WTC11 (cell line): Measurements from ENCODE around the gene CCL4. TPM values are rescaled to one million over a fixed set of nuclear protein-coding genes. Genes with fewer than 3 reads are reported as not detected.
"Not testable (repeated sequence)": the region's sequence is repeated elsewhere in the genome, so short reads cannot be mapped to it uniquely, and the experiment has no call there.

ENCODE experiments used
- ATAC-seq: fragments of 200-7000 bp; cut with Tn5 transposase; 2 replicates; pipeline ENCODE4 v1.10.0; 2021; ENCODE audit warnings: mild to moderate bottlenecking, moderate library complexity
- CTCF ChIA-PET: fragments of 300-600 bp; sonication (Branson Sonifier 250); formaldehyde crosslinking; loops from one replicate; lab custom pipeline; 2021; ENCODE audit warnings: antibody characterized with exemption; lab: Charles Lee
- POLR2A ChIA-PET: fragments of 350-600 bp; sonication (Branson Sonifier 250); formaldehyde crosslinking; loops from one replicate; lab custom pipeline; 2021; ENCODE audit warnings: antibody characterized with exemption; lab: Charles Lee
- DNase-seq: peaks from one replicate; pipeline ENCODE4 v3.0.0; 2021; ENCODE audit warnings: low spot score
- H3K27ac Mint-ChIP-seq: 2 replicates; pipeline ENCODE4 v1.8.0; 2021; ENCODE audit warnings: mixed read lengths
- H3K27me3 Mint-ChIP-seq: 2 replicates; pipeline ENCODE4 v1.8.0; 2021; ENCODE audit warnings: low read depth, mild to moderate bottlenecking, moderate library complexity, mixed read lengths
- H3K36me3 Mint-ChIP-seq: 2 replicates; pipeline ENCODE4 v1.8.0; 2021; ENCODE audit warnings: mixed read lengths
- H3K4me1 Mint-ChIP-seq: 2 replicates; pipeline ENCODE4 v1.8.0; 2022; ENCODE audit warnings: mixed read lengths
- H3K4me3 Mint-ChIP-seq: 2 replicates; pipeline ENCODE4 v1.8.0; 2021; ENCODE audit warnings: mild to moderate bottlenecking, moderate library complexity, mixed read lengths
- H3K9me3 Mint-ChIP-seq: 2 replicates; pipeline ENCODE4 v1.8.0; 2021; ENCODE audit warnings: mixed read lengths
- ATF2 ChIP-seq: sonication (generic); formaldehyde crosslinking; IDR thresholded peaks from 2 replicates; pipeline ENCODE4 v1.8.1; 2022; ENCODE audit warnings: low read depth, missing genetic modification reagents, borderline replicate concordance
- CREM ChIP-seq: sonication (generic); formaldehyde crosslinking; IDR thresholded peaks from 2 replicates; pipeline ENCODE4 v1.8.1; 2022; ENCODE audit warnings: mild to moderate bottlenecking, missing genetic modification reagents, moderate library complexity
- ELF4 ChIP-seq: sonication (generic); formaldehyde crosslinking; IDR thresholded peaks from 2 replicates; pipeline ENCODE4 v1.8.1; 2022; ENCODE audit warnings: low read depth, mild to moderate bottlenecking, moderate library complexity, missing genetic modification reagents
- EMX1 ChIP-seq: fragments of 250-450 bp; sonication (Bioruptor Pico); IDR thresholded peaks from 2 replicates; pipeline ENCODE4 v1.8.0; 2021; ENCODE audit warnings: mild to moderate bottlenecking
- ETV6 ChIP-seq: sonication (generic); formaldehyde crosslinking; IDR thresholded peaks from 2 replicates; pipeline ENCODE4 v1.8.1; 2022; ENCODE audit warnings: mild to moderate bottlenecking, missing genetic modification reagents
- FOXJ3 ChIP-seq: sonication (generic); formaldehyde crosslinking; IDR thresholded peaks from 2 replicates; pipeline ENCODE4 v1.9.0; 2021; ENCODE audit warnings: missing genetic modification reagents, mild to moderate bottlenecking, borderline replicate concordance
- FOXK1 ChIP-seq: sonication (generic); formaldehyde crosslinking; IDR thresholded peaks from 2 replicates; pipeline ENCODE4 v1.8.0; 2022; ENCODE audit warnings: mild to moderate bottlenecking, moderate library complexity, missing genetic modification reagents
- FOXP4 ChIP-seq: sonication (generic); formaldehyde crosslinking; IDR thresholded peaks from 2 replicates; pipeline ENCODE4 v1.8.0; 2022; ENCODE audit warnings: mild to moderate bottlenecking, missing genetic modification reagents
- IRF2 ChIP-seq: sonication (generic); formaldehyde crosslinking; IDR thresholded peaks from 2 replicates; pipeline ENCODE4 v1.8.0; 2022; ENCODE audit warnings: low read depth, missing genetic modification reagents, borderline replicate concordance
- MAX ChIP-seq: sonication (generic); formaldehyde crosslinking; IDR thresholded peaks from 2 replicates; pipeline ENCODE4 v1.8.0; 2022; ENCODE audit warnings: mild to moderate bottlenecking, missing genetic modification reagents
- NR1H2 ChIP-seq: sonication (generic); formaldehyde crosslinking; IDR thresholded peaks from 2 replicates; pipeline ENCODE4 v1.9.0; 2021; ENCODE audit warnings: mild to moderate bottlenecking, moderate library complexity, missing genetic modification reagents
- OVOL2 ChIP-seq: fragments of 250-450 bp; sonication (Bioruptor Pico); IDR thresholded peaks from 2 replicates; pipeline ENCODE4 v1.9.0; 2021; ENCODE audit warnings: mild to moderate bottlenecking, borderline replicate concordance
- PREB ChIP-seq: sonication (generic); formaldehyde crosslinking; IDR thresholded peaks from 2 replicates; pipeline ENCODE4 v1.8.1; 2022; ENCODE audit warnings: mild to moderate bottlenecking, missing genetic modification reagents, moderate library complexity, borderline replicate concordance
- SOX15 ChIP-seq: fragments of 250-450 bp; sonication (Bioruptor Pico); IDR thresholded peaks from 2 replicates; pipeline ENCODE4 v1.9.0; 2021; ENCODE audit warnings: mild to moderate bottlenecking
- SP1 ChIP-seq: sonication (generic); formaldehyde crosslinking; conservative IDR thresholded peaks from 2 replicates; pipeline ENCODE4 v1.8.1; 2022; ENCODE audit warnings: missing genetic modification reagents
- TCF7 ChIP-seq: sonication (generic); formaldehyde crosslinking; IDR thresholded peaks from 2 replicates; pipeline ENCODE4 v1.8.0; 2022; ENCODE audit warnings: mild to moderate bottlenecking, low read depth, missing genetic modification reagents, moderate library complexity
- TEAD1 ChIP-seq: sonication (generic); formaldehyde crosslinking; IDR thresholded peaks from 2 replicates; pipeline ENCODE4 v1.8.0; 2022; ENCODE audit warnings: mild to moderate bottlenecking, missing genetic modification reagents
- USF1 ChIP-seq: sonication (generic); formaldehyde crosslinking; IDR thresholded peaks from 2 replicates; pipeline ENCODE4 v1.8.0; 2022; ENCODE audit warnings: mild to moderate bottlenecking, missing genetic modification reagents
- ZMAT4 ChIP-seq: fragments of 250-450 bp; sonication (Bioruptor Pico); IDR thresholded peaks from 2 replicates; pipeline ENCODE4 v1.9.0; 2021; ENCODE audit warnings: mild to moderate bottlenecking
- ZNF138 ChIP-seq: sonication (generic); formaldehyde crosslinking; conservative IDR thresholded peaks from 2 replicates; pipeline ENCODE4 v1.8.1; 2022; ENCODE audit warnings: mild to moderate bottlenecking, moderate library complexity, missing genetic modification reagents
- ZNF219 ChIP-seq: sonication (generic); formaldehyde crosslinking; IDR thresholded peaks from 2 replicates; pipeline ENCODE4 v1.8.0; 2023; ENCODE audit warnings: missing genetic modification reagents, mild to moderate bottlenecking, borderline replicate concordance
- ZNF232 ChIP-seq: sonication (generic); formaldehyde crosslinking; IDR thresholded peaks from 2 replicates; pipeline ENCODE4 v1.8.0; 2022; ENCODE audit warnings: mild to moderate bottlenecking, missing genetic modification reagents
- ZNF317 ChIP-seq: sonication (generic); formaldehyde crosslinking; IDR thresholded peaks from 2 replicates; pipeline ENCODE4 v1.8.1; 2023; ENCODE audit warnings: low read depth, mild to moderate bottlenecking, moderate library complexity, missing genetic modification reagents, borderline replicate concordance
- ZNF423 ChIP-seq: fragments of 250-450 bp; sonication (Bioruptor Pico); IDR thresholded peaks from 2 replicates; pipeline ENCODE4 v2.1.2; 2022; ENCODE audit warnings: mild to moderate bottlenecking, moderate library complexity
- ZNF512 ChIP-seq: sonication (generic); formaldehyde crosslinking; IDR thresholded peaks from 2 replicates; pipeline ENCODE4 v1.8.1; 2022; ENCODE audit warnings: missing genetic modification reagents, borderline replicate concordance
- ZSCAN18 ChIP-seq: fragments of 250-450 bp; sonication (Bioruptor Pico); IDR thresholded peaks from 2 replicates; pipeline ENCODE4 v2.1.2; 2022; ENCODE audit warnings: mild to moderate bottlenecking, moderate library complexity
- total RNA-seq: library from RNA; stranded (reverse); gene quantifications from 3 replicates; pipeline ENCODE4 v1.2.3, GENCODE V29; 2021

The CCL4 gene
- total RNA-seq, 1 experiment from 2014 or later: 0.48 TPM

- H3K27ac Mint-ChIP-seq: no peak overlapping the region
- DNase-seq (no peak), ATAC-seq (no peak)
- no peak overlapping the region for H3K4me3 Mint-ChIP-seq
- H3K9me3 Mint-ChIP-seq: no peaks in the 10 kb centered on the region
- no peaks in the 10 kb centered on the region; the same call in 1 of the 2 replicates for H3K27me3 Mint-ChIP-seq
- no peaks in the 10 kb centered on the region for H3K36me3 Mint-ChIP-seq
- ChIA-PET POLR2A (no interaction called here), CTCF (interaction anchor here (1.3 to 3.2 kb wide), 2 partner anchors 20 to 123 kb away, joined by 3 to 11 read pairs; no protein-coding TSS in a partner anchor)
- H3K4me1 Mint-ChIP-seq: peaks cover 17% of the 10 kb centered on the region
- TF ChIP-seq FOXP4 (no peak), CREM (CRISPR knock-in tag) (no peak), FOXK1 (CRISPR knock-in tag) (no peak), ATF2 (CRISPR knock-in tag) (no peak), ZNF138 (no peak), SOX15 (CRISPR knock-in tag) (no peak), NR1H2 (no peak), SP1 (CRISPR knock-in tag) (no peak), TEAD1 (no peak), OVOL2 (CRISPR knock-in tag) (no peak), USF1 (no peak), ELF4 (CRISPR knock-in tag) (no peak), ETV6 (CRISPR knock-in tag) (no peak), PREB (CRISPR knock-in tag) (no peak), EMX1 (CRISPR knock-in tag) (no peak), TCF7 (CRISPR knock-in tag) (no peak), ZNF232 (CRISPR knock-in tag) (no peak), FOXJ3 (no peak)
These were observed 11.4 kb upstream of the CCL4 start for GRCh38 chr17:36092230-36092629.

- ATAC-seq, POLR2A ChIA-PET, H3K36me3 Mint-ChIP-seq, DNase-seq, H3K27me3 Mint-ChIP-seq, H3K27ac Mint-ChIP-seq, H3K9me3 Mint-ChIP-seq, H3K4me3 Mint-ChIP-seq: not testable (repeated sequence)
- H3K4me1 Mint-ChIP-seq: peaks cover 17% of the 10 kb centered on the region
- CTCF ChIA-PET: interaction anchor here (3.2 kb wide), 1 partner anchor 20 kb away, joined by 11 read pairs; no protein-coding TSS in a partner anchor
These were observed 10.9 kb upstream of the CCL4 start for GRCh38 chr17:36092715-36093114.

- no peak overlapping the region for H3K27ac Mint-ChIP-seq
- ChIA-PET CTCF (no interaction called here), POLR2A (no interaction called here)
- no peak overlapping the region for H3K4me3 Mint-ChIP-seq
- H3K4me1 Mint-ChIP-seq: peaks cover 12% of the 10 kb centered on the region
- no peaks in the 10 kb centered on the region for H3K9me3 Mint-ChIP-seq
- DNase-seq: no peak
- H3K36me3 Mint-ChIP-seq: no peaks in the 10 kb centered on the region
- no peaks in the 10 kb centered on the region for H3K27me3 Mint-ChIP-seq
- ATAC-seq: no peak
- no peak for TF ChIP-seq IRF2
- TF ChIP-seq ZNF512 (CRISPR knock-in tag): no peak
- no peak for TF ChIP-seq MAX (CRISPR knock-in tag)
- no peak for TF ChIP-seq ZNF219 (CRISPR knock-in tag)
- TF ChIP-seq ZNF423: no peak
- no peak for TF ChIP-seq ZNF317 (CRISPR knock-in tag)
- no peak for TF ChIP-seq ZMAT4
- TF ChIP-seq ZSCAN18: no peak
These were observed 9.4 kb upstream of the CCL4 start for GRCh38 chr17:36094232-36094631.
